ENCODE data around the gene WRAP73. TPM values are rescaled to one million over a fixed set of nuclear protein-coding genes. Genes with fewer than 3 reads are reported as not detected.

Gene WRAP73
- total RNA-seq, 4 donors from 2014 or later: 12.5 to 20.6 (median 15.3) TPM

GRCh38 chr1:3651026-3651929, 1.4 kb upstream of the WRAP73 start:
- TF ChIP-seq POLR2A (IDR thresholded peaks at IDR 0.05) (no peak), CTCF (IDR thresholded peaks at IDR 0.05) (no peak)
- H3K4me3 ChIP-seq (ENCODE audit: low read depth, poor library complexity, severe bottlenecking): no peak overlapping the region
- DNase-seq (ENCODE audit: low spot score in 2 of 2): no peak
- intact Hi-C loops (cut with DNase I; ENCODE audit: low total_unique reads): no loop called here
- 5 to 10% methylated on average over 12 to 46 of the region's 83 CpGs for WGBS, 2 donors

DNA sequence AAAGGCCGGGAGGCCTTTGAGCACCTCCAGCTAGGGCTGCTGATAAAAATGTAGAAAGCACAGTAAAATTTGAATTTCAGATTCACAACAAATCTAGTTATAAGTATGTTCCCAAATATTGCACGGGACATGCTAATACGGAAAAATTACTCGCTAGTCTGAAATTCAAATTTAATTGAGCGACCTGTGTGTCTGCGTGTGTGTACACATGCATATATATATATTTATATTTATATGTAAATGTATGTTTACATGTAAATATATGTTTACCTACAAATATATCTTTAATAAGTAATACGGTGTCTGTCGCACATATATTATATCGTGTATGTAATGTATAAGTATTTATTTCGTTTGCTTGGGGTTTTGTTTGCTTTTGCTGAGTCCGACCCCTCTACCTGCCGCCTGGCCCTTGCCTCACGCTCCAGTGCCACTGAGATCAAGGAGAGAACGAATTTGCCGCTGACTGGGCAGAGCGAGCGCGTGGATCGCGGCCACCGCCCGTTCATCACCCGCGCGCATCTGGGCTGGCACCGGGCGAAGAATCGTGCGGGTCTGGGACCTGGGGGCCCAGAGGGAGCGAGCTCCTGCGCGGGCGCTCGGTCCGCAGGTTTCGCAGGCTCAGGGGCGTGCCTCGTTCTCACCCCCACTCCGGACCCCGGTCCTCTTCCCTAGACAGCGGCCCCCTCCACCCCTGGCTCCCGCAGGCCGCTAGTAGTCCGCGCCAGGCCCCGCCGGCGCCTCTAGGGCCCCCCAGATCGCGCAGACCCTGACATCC, 534 bp upstream of the WRAP73 start:
- no peak for DNase-seq (ENCODE audit: low spot score in 2 of 2)
- intact Hi-C loops (cut with DNase I; ENCODE audit: low total_unique reads): no loop called here
- WGBS, 2 donors: 16 to 25% methylated on average over 35 to 39 of the region's 50 CpGs
- TF ChIP-seq POLR2A (IDR thresholded peaks at IDR 0.05): no peak
- TF ChIP-seq CTCF (IDR thresholded peaks at IDR 0.05): no peak
- no peak overlapping the region for H3K4me3 ChIP-seq (ENCODE audit: low read depth, poor library complexity, severe bottlenecking)

DNA sequence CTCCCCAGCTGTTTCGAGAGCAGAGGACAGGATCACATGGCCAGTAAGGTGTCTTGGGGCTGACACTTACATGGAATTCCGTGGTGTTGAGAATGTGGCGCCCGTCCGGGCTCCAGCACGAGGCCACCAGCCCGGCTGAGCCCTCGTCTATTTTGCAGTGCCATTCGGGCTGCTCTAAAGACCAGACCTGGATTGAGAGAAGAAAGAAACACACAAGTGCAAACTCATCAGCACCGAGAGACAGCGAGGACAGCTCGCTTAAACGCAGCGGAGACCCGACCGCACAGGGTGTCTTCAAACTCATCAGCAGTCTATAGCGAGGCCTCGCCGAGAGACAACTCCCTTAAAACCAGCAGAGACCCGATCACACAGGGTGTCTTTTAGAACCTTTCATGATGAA, 3.3 kb downstream of the WRAP73 start:
- intact Hi-C loops (cut with DNase I; ENCODE audit: low total_unique reads): no loop called here
- H3K4me3 ChIP-seq (ENCODE audit: low read depth, poor library complexity, severe bottlenecking): no peak overlapping the region
- no peak for DNase-seq (ENCODE audit: low spot score in 2 of 2)
- TF ChIP-seq POLR2A (IDR thresholded peaks at IDR 0.05): no peak
- no peak for TF ChIP-seq CTCF (IDR thresholded peaks at IDR 0.05)
- 94 to 95% methylated on average over 20 of the region's 20 CpGs for WGBS, 2 donors

- intact Hi-C loops (cut with DNase I; ENCODE audit: low total_unique reads): no loop called here
- no peak overlapping the region for H3K4me3 ChIP-seq (ENCODE audit: low read depth, poor library complexity, severe bottlenecking)
- no peak for TF ChIP-seq POLR2A (IDR thresholded peaks at IDR 0.05)
- TF ChIP-seq CTCF (IDR thresholded peaks at IDR 0.05): no peak
- no peak for DNase-seq (ENCODE audit: low spot score in 2 of 2)
- 94 to 95% methylated on average over 27 of the region's 27 CpGs for WGBS, 2 donors
Observed at GRCh38 chr1:3645666-3646355, 4.1 kb downstream of the WRAP73 start.

GRCh38 chr1:3645247-3645646, 4.7 kb downstream of the WRAP73 start:
- H3K4me3 ChIP-seq (ENCODE audit: low read depth, poor library complexity, severe bottlenecking): no peak overlapping the region
- intact Hi-C loops (cut with DNase I; ENCODE audit: low total_unique reads): no loop called here
- no peak for DNase-seq (ENCODE audit: low spot score in 2 of 2)
- TF ChIP-seq POLR2A (IDR thresholded peaks at IDR 0.05) (no peak), CTCF (IDR thresholded peaks at IDR 0.05) (no peak)
- WGBS, 2 donors: 92 to 94% methylated on average over 42 to 43 of the region's 43 CpGs
